Activated T-cell treated with anti-CD3 and anti-CD28 coated beads, Interleukin-2, amount 50 U/mL, for 72 hours (primary cell): Measurements from ENCODE around the gene COX18. TPM values are rescaled to one million over a fixed set of nuclear protein-coding genes. Genes with fewer than 3 reads are reported as not detected.
A peak's percentile ranks its signal among the peaks of the same experiment; 100 is the strongest.

Experiments used
- ATAC-seq, 2 donors: fragments of 150-1000 bp; cut with Tn5 transposase; replicated peaks in 1 of 2; 2 replicates each; pipeline ENCODE4 v1.10.0; 2021; ENCODE audit warnings: moderate library complexity in 2 of 2, mild to moderate bottlenecking in 1 of 2
- DNase-seq, 2 donors: peaks; one replicate each; pipeline ENCODE4 v3.0.0; 2021 to 2022; ENCODE audit warnings: mixed read lengths in 1 of 2
- H3K27ac Mint-ChIP-seq: one replicate; pipeline ENCODE4 v1.8.0; 2022; ENCODE audit warnings: mild to moderate bottlenecking, moderate library complexity, mixed read lengths
- H3K27me3 Mint-ChIP-seq: one replicate; pipeline ENCODE4 v1.8.0; 2022; ENCODE audit warnings: low read depth, mixed read lengths
- H3K36me3 Mint-ChIP-seq, 2 donors: one replicate each; pipeline ENCODE4 v1.8.0; 2022; ENCODE audit warnings: mixed read lengths in 2 of 2, mild to moderate bottlenecking in 1 of 2; ENCODE audit not compliant: insufficient read depth in 2 of 2
- H3K4me1 Mint-ChIP-seq: one replicate; pipeline ENCODE4 v1.8.0; 2022; ENCODE audit warnings: low read depth, mixed read lengths
- H3K4me3 Mint-ChIP-seq, 2 donors: one replicate each; pipeline ENCODE4 v1.8.0; 2022; ENCODE audit warnings: mild to moderate bottlenecking in 2 of 2, mixed read lengths in 2 of 2, moderate library complexity in 2 of 2
- H3K9me3 Mint-ChIP-seq, 2 donors: one replicate each; pipeline ENCODE4 v1.8.0; 2022; ENCODE audit warnings: mixed read lengths in 2 of 2
- total RNA-seq, 2 donors: library from RNA; stranded (reverse); gene quantifications; one replicate each; pipeline ENCODE4 v1.2.3, GENCODE V29; 2022

The COX18 gene
- total RNA-seq: 10 to 100 TPM; 19.1 to 20.3 TPM

DNA sequence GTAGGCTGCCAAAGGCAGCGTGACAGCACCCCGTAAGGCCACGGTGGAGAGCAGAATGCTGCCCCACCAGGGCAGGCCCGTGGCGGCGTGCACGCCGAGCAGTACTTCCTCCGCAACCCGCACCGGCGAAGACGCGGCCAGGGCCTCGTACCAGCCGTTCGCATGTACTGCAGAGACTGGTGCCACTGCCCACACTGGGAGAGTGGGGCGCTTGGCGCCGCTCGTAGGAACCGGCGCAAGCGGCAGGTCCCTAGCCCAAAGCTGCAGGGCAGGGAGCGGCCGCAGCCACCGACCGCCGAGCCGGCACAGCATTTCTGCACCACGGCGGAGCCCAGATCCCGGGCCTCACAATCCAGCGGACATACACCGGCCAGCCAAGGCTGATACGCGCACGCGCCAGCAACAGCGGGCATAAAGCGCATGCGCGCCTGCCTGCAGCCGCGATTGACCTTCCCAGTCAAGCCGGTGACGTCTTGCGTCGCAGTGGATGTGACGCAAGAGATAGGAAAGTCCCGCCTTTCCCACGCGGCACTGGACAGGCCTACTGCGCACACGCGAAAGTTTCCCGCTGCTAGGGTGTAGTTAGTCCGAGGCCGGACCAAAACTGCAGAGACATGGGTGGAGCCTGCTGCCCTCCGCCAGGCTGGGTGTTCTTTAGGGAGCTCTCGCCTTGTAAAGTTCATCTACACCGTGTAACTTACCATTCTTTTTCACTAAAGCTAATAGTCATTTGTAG lies at the start of gene COX18:
TSS of gene COX18 (minus strand) at position 379 of the 736 bp plus-strand sequence. CDS start at position 312, 67 bp downstream.
- Mint-ChIP-seq H3K36me3 (peaks cover 6 to 8% of the 10 kb centered on the region in 2 donors), H3K4me3 (peak within 1 kb of the TSS; percentile 80 to 92)

GRCh38 chr4:73109493-73109892 lies 40.0 kb upstream of the COX18 start:
- Mint-ChIP-seq H3K9me3 (no peaks in the 10 kb centered on the region), H3K27me3 (no peaks in the 10 kb centered on the region), H3K4me1 (peaks cover 12% of the 10 kb centered on the region), H3K27ac (no peak overlapping the region), H3K36me3 (peaks cover 5 to 10% of the 10 kb centered on the region in 2 donors), H3K4me3 (no peak overlapping the region)
- ATAC-seq (peak in 1 of 2 donors; percentile 19), DNase-seq (no peak)

More for the DNA sequence above, at the start of gene COX18:
- ATAC-seq (peak; percentile 82 to 86), DNase-seq (peak; percentile 94 to 95)
- Mint-ChIP-seq H3K27ac (peak within 1 kb of the TSS; percentile 99), H3K9me3 (no peaks in the 10 kb centered on the region), H3K27me3 (no peaks in the 10 kb centered on the region), H3K4me1 (peaks cover 39% of the 10 kb centered on the region)

- peaks cover 8 to 15% of the 10 kb centered on the region in 2 donors for H3K36me3 Mint-ChIP-seq
- H3K4me1 Mint-ChIP-seq: peaks cover 18% of the 10 kb centered on the region
- no peaks in the 10 kb centered on the region for H3K9me3 Mint-ChIP-seq
- no peaks in the 10 kb centered on the region for H3K27me3 Mint-ChIP-seq
- H3K4me3 Mint-ChIP-seq: no peak overlapping the region
- no peak for DNase-seq
- no peak for ATAC-seq
- peak overlapping the region; percentile 70 for H3K27ac Mint-ChIP-seq
These were observed 35.2 kb upstream of the COX18 start for GRCh38 chr4:73104695-73105094.

DNA sequence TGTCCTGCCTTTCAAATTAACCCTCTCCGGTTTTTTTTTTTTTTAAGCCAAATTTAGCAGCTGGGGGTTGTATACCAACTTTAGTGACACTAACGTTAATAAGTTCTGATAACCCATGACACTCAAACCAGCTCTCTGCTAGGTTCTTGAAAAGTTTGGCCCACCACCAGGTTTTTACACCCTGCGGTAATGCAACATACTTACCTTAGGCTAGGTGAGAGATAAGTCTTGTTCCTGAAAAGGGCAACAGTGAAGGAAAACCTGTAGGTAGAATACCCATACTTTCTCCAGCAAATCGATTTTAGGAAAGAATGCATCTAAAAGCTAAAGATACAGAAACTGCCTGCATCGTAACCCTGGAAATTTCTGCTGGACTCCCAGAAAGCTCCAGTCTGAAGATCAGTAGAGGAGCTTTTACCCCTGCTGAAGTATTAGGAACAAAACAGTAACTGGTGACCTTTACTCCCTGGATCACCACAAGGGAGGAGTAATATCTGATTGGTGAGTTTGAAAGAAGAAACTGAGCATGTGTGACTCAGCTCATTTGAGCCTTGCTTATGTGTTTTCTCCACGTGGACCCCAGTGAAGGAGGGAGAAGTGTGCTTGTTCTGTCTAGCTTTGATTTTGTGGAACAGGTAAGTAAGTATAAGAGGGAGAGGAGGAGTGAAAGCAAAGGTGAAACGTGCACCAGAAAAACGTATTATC lies 34.4 kb upstream of the COX18 start:
- H3K27ac Mint-ChIP-seq: peak overlapping the region; percentile 24
- peaks cover 18% of the 10 kb centered on the region for H3K4me1 Mint-ChIP-seq
- H3K36me3 Mint-ChIP-seq: peaks cover 8 to 19% of the 10 kb centered on the region in 2 donors
- DNase-seq (no peak), ATAC-seq (no peak)
- no peaks in the 10 kb centered on the region for H3K27me3 Mint-ChIP-seq
- no peaks in the 10 kb centered on the region for H3K9me3 Mint-ChIP-seq
- H3K4me3 Mint-ChIP-seq: peak overlapping the region in 1 of 2 donors; percentile 2

DNA sequence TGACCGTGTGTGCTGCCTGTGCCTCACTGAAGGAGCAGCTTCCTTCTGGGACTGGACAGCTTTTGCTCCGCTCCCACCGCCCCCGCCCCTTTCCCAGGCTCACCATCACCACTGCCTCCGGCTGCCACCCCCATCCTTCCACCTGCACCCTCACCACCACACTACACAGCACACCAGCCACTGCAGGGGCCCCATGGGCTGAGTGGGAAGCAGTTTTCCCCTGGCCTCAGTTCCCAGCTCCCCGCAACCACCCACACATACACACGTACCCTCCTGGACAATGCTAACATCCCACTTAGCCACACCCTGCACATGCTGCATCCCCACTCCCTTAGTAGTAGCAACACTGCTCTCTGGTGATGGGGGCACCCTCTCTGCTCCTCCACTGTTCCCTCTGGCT lies 29.6 kb upstream of the COX18 start:
- Mint-ChIP-seq H3K36me3 (peaks cover 9 to 19% of the 10 kb centered on the region in 2 donors), H3K4me1 (peaks cover 2% of the 10 kb centered on the region), H3K27me3 (no peaks in the 10 kb centered on the region), H3K27ac (no peak overlapping the region), H3K9me3 (no peaks in the 10 kb centered on the region), H3K4me3 (no peak overlapping the region)
- ATAC-seq (peak in 1 of 2 donors; percentile 18), DNase-seq (no peak)

- no peak overlapping the region for H3K27ac Mint-ChIP-seq
- peaks cover 8 to 18% of the 10 kb centered on the region in 2 donors for H3K36me3 Mint-ChIP-seq
These were observed 29.2 kb upstream of the COX18 start for GRCh38 chr4:73098713-73099112.

GRCh38 chr4:73098016-73098415 lies 28.5 kb upstream of the COX18 start:
- Mint-ChIP-seq H3K4me1 (no peaks in the 10 kb centered on the region), H3K36me3 (peaks cover 8 to 18% of the 10 kb centered on the region in 2 donors), H3K4me3 (no peak overlapping the region), H3K27me3 (no peaks in the 10 kb centered on the region), H3K27ac (peak overlapping the region; percentile 46), H3K9me3 (no peaks in the 10 kb centered on the region)
- ATAC-seq (no peak), DNase-seq (no peak)

More at GRCh38 chr4:73098713-73099112, 29.2 kb upstream of the COX18 start:
- no peaks in the 10 kb centered on the region for H3K9me3 Mint-ChIP-seq
- DNase-seq (no peak), ATAC-seq (no peak)
- no peak overlapping the region for H3K4me3 Mint-ChIP-seq
- no peaks in the 10 kb centered on the region for H3K4me1 Mint-ChIP-seq
- no peaks in the 10 kb centered on the region for H3K27me3 Mint-ChIP-seq

DNA sequence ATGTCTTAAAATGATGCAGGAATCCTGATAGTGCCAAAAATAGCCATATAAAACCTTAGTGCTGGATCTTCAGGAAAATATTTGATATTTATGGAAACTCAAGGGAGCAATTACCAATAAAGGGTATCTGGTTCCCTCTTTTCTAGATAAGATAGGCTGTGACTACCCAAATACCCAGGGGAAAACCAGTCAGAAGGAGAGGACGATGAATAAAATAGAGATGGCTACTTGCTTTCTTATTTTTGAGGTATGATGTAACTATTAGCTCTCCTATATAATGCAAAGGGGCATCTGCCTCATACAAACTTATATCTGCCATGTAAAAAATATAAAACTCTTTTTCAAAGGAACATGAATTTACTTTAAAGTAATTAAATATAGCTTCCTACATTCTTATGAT lies 23.4 kb upstream of the COX18 start:
- ATAC-seq (no peak), DNase-seq (no peak)
- peaks cover 15 to 24% of the 10 kb centered on the region in 2 donors for H3K36me3 Mint-ChIP-seq
- H3K4me1 Mint-ChIP-seq: peaks cover under 1% of the 10 kb centered on the region
- no peak overlapping the region for H3K27ac Mint-ChIP-seq
- H3K27me3 Mint-ChIP-seq: no peaks in the 10 kb centered on the region
- H3K9me3 Mint-ChIP-seq: no peaks in the 10 kb centered on the region
- no peak overlapping the region for H3K4me3 Mint-ChIP-seq

DNA sequence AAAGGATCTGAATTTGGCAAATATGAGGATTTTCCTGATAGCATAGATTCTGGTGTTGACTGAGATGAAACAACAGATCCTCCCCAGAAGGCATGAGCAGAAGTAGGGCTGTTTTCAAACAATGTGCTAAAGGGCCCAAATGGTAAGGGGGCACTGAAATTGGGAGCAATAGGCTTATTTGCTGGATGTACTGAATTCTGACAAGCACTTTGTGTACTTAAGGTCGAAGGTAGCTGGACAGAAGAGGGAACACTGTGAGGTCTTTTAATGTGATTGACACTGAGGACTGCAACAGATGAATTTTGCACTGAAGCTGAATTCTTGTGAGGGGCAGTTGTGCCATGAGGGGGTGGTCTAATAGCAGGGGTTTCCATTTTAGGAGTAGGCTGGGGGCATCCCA lies 21.2 kb upstream of the COX18 start:
- ATAC-seq (no peak), DNase-seq (no peak)
- H3K9me3 Mint-ChIP-seq: no peaks in the 10 kb centered on the region
- peak overlapping the region; percentile 4 for H3K27ac Mint-ChIP-seq
- no peaks in the 10 kb centered on the region for H3K27me3 Mint-ChIP-seq
- no peak overlapping the region for H3K4me3 Mint-ChIP-seq
- peaks cover 9% of the 10 kb centered on the region for H3K4me1 Mint-ChIP-seq
- peaks cover 17 to 30% of the 10 kb centered on the region in 2 donors for H3K36me3 Mint-ChIP-seq

- peaks cover 9% of the 10 kb centered on the region for H3K4me1 Mint-ChIP-seq
- DNase-seq: no peak
- no peaks in the 10 kb centered on the region for H3K27me3 Mint-ChIP-seq
- no peaks in the 10 kb centered on the region for H3K9me3 Mint-ChIP-seq
- H3K36me3 Mint-ChIP-seq: peaks cover 19 to 39% of the 10 kb centered on the region in 2 donors
- ATAC-seq: no peak
- no peak overlapping the region for H3K4me3 Mint-ChIP-seq
- peak overlapping the region; percentile 43 for H3K27ac Mint-ChIP-seq
These were observed 18.4 kb upstream of the COX18 start for GRCh38 chr4:73087871-73088270.

DNA sequence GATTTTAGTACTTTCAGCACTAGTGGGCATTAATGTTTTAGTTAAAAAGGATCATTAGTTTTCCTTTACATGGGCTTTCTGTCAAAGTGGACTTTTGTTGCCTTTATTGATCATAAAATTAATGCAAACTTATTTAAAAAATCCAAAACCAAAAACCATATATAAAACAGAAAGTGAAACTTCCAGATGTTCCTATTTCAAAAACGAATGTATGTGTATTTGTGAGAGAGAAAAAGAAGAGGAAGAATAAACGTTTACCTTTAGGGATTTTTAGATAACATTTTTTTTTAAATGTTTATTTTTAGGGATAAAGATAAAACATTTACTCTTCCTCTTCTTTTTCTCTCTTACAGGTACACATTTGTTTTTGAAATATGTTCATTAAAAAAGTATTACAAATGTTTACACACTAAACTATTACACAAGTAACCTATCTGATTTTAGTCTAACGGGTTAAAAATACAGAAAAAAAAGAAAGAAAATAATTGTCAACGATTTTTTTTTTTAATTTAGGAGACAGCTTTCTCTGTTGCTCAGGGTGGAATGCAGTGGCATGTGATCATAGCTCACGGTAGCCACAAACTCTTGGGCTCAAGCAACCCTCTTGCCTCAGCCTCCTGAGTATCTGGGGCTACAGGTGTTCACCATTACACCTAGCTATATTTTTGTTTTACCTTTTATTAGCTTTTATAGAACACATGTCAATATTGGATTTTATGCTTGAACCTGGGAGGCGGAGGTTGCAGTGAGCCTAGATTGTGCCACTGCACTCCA lies 16.8 kb upstream of the COX18 start:
- Mint-ChIP-seq H3K36me3 (peaks cover 14 to 45% of the 10 kb centered on the region in 2 donors), H3K4me3 (peak overlapping the region; percentile 66 to 72), H3K4me1 (peaks cover 20% of the 10 kb centered on the region), H3K9me3 (no peaks in the 10 kb centered on the region), H3K27ac (peak overlapping the region; percentile 88), H3K27me3 (no peaks in the 10 kb centered on the region)
- ATAC-seq (peak in 1 of 2 donors; percentile 46), DNase-seq (no peak)

DNA sequence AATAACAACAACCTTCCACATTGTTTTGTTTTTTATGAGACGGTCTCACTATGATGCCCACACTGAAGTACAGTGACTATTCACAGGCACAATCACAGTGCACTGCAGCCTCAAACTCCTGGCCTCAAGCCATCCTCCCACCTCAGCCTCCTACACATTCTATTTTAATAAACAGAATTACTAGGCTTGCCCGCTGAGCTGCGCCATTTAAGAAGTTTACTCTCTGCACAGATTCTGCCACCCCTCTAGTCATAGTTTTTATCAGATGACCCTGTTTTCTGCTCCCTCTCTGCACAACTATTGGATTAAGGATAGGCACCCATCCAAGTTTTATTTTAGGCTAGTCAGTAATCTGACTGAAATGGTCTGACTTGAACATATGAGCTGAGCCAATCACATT lies 11.3 kb upstream of the COX18 start:
- peak in 1 of 2 donors; percentile 55 for ATAC-seq
- Mint-ChIP-seq H3K36me3 (peaks cover 8 to 38% of the 10 kb centered on the region in 2 donors), H3K27me3 (no peaks in the 10 kb centered on the region)

DNA sequence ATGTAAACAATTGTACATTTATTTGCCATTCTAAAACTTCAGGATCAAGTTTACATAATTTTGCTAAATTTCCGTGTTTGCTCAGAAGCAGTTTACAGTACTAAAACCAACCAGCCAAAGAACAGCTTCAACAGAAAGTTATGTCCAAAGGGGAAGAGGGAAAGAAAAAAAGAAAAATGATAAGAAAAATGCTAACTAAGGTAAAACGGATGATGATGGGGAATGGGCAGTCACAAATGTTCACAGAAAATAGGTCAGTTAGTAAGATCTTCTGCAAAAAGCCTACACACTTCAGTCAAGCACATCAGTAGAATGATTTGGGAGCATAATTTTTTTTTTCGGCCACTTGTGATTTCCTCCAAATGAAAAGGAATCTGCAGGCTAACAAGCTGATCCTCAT lies 6.3 kb upstream of the COX18 start:
- Mint-ChIP-seq H3K4me1 (peaks cover 3% of the 10 kb centered on the region), H3K9me3 (no peaks in the 10 kb centered on the region), H3K27me3 (no peaks in the 10 kb centered on the region), H3K36me3 (peaks cover 5 to 21% of the 10 kb centered on the region in 2 donors), H3K27ac (peak overlapping the region; percentile 33), H3K4me3 (no peak overlapping the region)
- no peak for DNase-seq
- ATAC-seq: no peak

More for the DNA sequence above, 11.3 kb upstream of the COX18 start:
- Mint-ChIP-seq H3K4me3 (no peak overlapping the region), H3K9me3 (no peaks in the 10 kb centered on the region), H3K4me1 (peaks cover 18% of the 10 kb centered on the region), H3K27ac (peak overlapping the region; percentile 88)
- no peak for DNase-seq
